Measurements from ENCODE around the gene SLC29A3. TPM values are rescaled to one million over a fixed set of nuclear protein-coding genes. Genes with fewer than 3 reads are reported as not detected.

SLC29A3 gene
- total RNA-seq, 1 experiment from 2014 or later = 9.2 TPM

GRCh38 chr10:71336632-71337031, 17.6 kb downstream of the SLC29A3 start:
- no CpG with 5 or more reads among the region's 6 CpGs for WGBS (ENCODE audit: extremely low coverage, insufficient read length, low lambda C conversion rate)
- DNase-seq = no peak
- H3K23ac ChIP-seq (ENCODE audit: insufficient read length, low read depth, low read length) = no peak overlapping the region

More at GRCh38 chr10:71336632-71337031, 17.6 kb downstream of the SLC29A3 start:
- peaks cover 8 to 17% (median 12%) of the 10 kb centered on the region in 3 experiments; a peak in 6 of 7 replicates for H3K36me3 Mint-ChIP-seq (ENCODE audit: insufficient read depth in 1 of 3, low read depth in 3 of 3)
- Histone ChIP-seq H3K79me2 (ENCODE audit: insufficient read depth, low read length) (no peaks in the 10 kb centered on the region), H3K18ac (ENCODE audit: insufficient read length, low read depth, low read length) (no peak overlapping the region), H4K91ac (ENCODE audit: insufficient read length, low read depth, low read length) (no peak overlapping the region), H3K4ac (ENCODE audit: low read depth, low read length) (no peak overlapping the region), H2BK120ac (ENCODE audit: low read depth, low read length, poor library complexity, severe bottlenecking) (no peak overlapping the region), H4K5ac (ENCODE audit: insufficient read length, low read depth, low read length) (no peak overlapping the region), H3K4me2 (ENCODE audit: insufficient read depth, insufficient read length, low read length) (no peak overlapping the region), H3K14ac (ENCODE audit: insufficient read depth, low read length) (0 out of 2 replicates have a peak overlapping the region, but pooled peaks have one; percentile 20), H2AFZ (ENCODE audit: low read length) (no peak overlapping the region), H3T11ph (ENCODE audit: low read length) (no peak overlapping the region), H3K9ac (ENCODE audit: extremely low read depth, insufficient read length, low read length) (no peak overlapping the region), H4K8ac (replicated peaks; ENCODE audit: insufficient read length, low read depth, low read length) (no peak overlapping the region), H3K23me2 (ENCODE audit: insufficient read length, low read depth, low read length, poor library complexity, severe bottlenecking) (peaks cover 3% of the 10 kb centered on the region), H3K9me3 (ENCODE audit: control insufficient read depth, low read depth, low read length) (no peaks in the 10 kb centered on the region), H2BK15ac (ENCODE audit: low read depth, low read length) (no peak overlapping the region), H2AK5ac (ENCODE audit: insufficient read length, low read length) (no peak overlapping the region), H3K27me3 (ENCODE audit: insufficient read depth, low read length) (no peaks in the 10 kb centered on the region; the same call in 1 of the 2 replicates), H2BK20ac (ENCODE audit: low read depth, low read length, poor library complexity, severe bottlenecking) (no peak overlapping the region), H3K27ac (ENCODE audit: insufficient read length, low read depth, low read length) (no peak overlapping the region), H2BK12ac (ENCODE audit: insufficient read length, low read depth, low read length) (no peak overlapping the region), H4K20me1 (ENCODE audit: control insufficient read depth, insufficient read depth, insufficient read length) (no peaks in the 10 kb centered on the region), H3K79me1 (ENCODE audit: insufficient read depth, low read depth, low read length, poor library complexity, severe bottlenecking) (no peaks in the 10 kb centered on the region), H3K56ac (ENCODE audit: insufficient read length, low read depth, low read length) (no peak overlapping the region), H2BK5ac (ENCODE audit: insufficient read length, low read length) (no peak overlapping the region), H3K4me1 (ENCODE audit: insufficient read depth, low read length) (peaks cover 4% of the 10 kb centered on the region; the same call in 1 of the 2 replicates)
- peaks cover 38 to 40% of the 10 kb centered on the region in 2 experiments for H3K4me1 Mint-ChIP-seq
- peak overlapping the region; percentile 11 to 91 (median 59); a peak in 5 of 7 replicates for H3K27ac Mint-ChIP-seq
- TF ChIP-seq CTCF (conservative IDR thresholded peaks at IDR 0.05) = no peak
- peaks cover 2% of the 10 kb centered on the region; the same call in 1 of the 2 replicates for H3K27me3 Mint-ChIP-seq (ENCODE audit: low read depth)
- H3K4me3 Mint-ChIP-seq = no peak overlapping the region
- H3K9me3 Mint-ChIP-seq = no peaks in the 10 kb centered on the region

Data from H9 (cell line).